ENCODE results near the gene PEX26.

- TF ChIP-seq CTCF (CRISPR knock-in tag; IDR thresholded peaks at IDR 0.05) (no peak), ZNF143 (CRISPR knock-in tag; IDR thresholded peaks at IDR 0.05) (no peak), KLF12 (CRISPR knock-in tag; IDR thresholded peaks at IDR 0.05; ENCODE audit: borderline replicate concordance) (no peak)
These were observed 52.2 kb downstream of the PEX26 start for GRCh38 chr22:18130018-18130417.
